Osteocyte (in vitro differentiated cells): ENCODE data around the gene TRPC1. TPM values are rescaled to one million over a fixed set of nuclear protein-coding genes. Genes with fewer than 3 reads are reported as not detected.
"Not testable (repeated sequence)": the region's sequence is repeated elsewhere in the genome, so short reads cannot be mapped to it uniquely, and the experiment has no call there.

Experiments used
- DNase-seq: peaks from one replicate; pipeline ENCODE4 v3.0.0; 2021; ENCODE audit warnings: mixed read lengths; ENCODE audit not compliant: unreplicated experiment; ENCODE audit errors: extremely low spot score
- H3K27ac Mint-ChIP-seq: one replicate; pipeline ENCODE4 v1.8.0; 2021; ENCODE audit warnings: mild to moderate bottlenecking, mixed read lengths; ENCODE audit not compliant: unreplicated experiment
- H3K27me3 Mint-ChIP-seq: one replicate; pipeline ENCODE4 v1.8.0; 2021; ENCODE audit warnings: mixed read lengths; ENCODE audit not compliant: unreplicated experiment
- H3K36me3 Mint-ChIP-seq: one replicate; pipeline ENCODE4 v1.8.0; 2021; ENCODE audit warnings: mixed read lengths; ENCODE audit not compliant: unreplicated experiment
- H3K4me1 Mint-ChIP-seq: one replicate; pipeline ENCODE4 v1.8.0; 2021; ENCODE audit warnings: mixed read lengths; ENCODE audit not compliant: unreplicated experiment
- H3K4me3 Mint-ChIP-seq: one replicate; pipeline ENCODE4 v1.8.0; 2021; ENCODE audit warnings: mild to moderate bottlenecking, moderate library complexity, mixed read lengths; ENCODE audit not compliant: unreplicated experiment
- H3K9me3 Mint-ChIP-seq: one replicate; pipeline ENCODE4 v1.8.0; 2021; ENCODE audit warnings: mixed read lengths; ENCODE audit not compliant: unreplicated experiment
- CTCF ChIP-seq: fragments of 200-600 bp; sonication (generic); IDR thresholded peaks from 2 replicates; pipeline ENCODE4 v1.5.0; 2021; ENCODE audit warnings: antibody characterized with exemption, mild to moderate bottlenecking, moderate library complexity
- total RNA-seq: library from RNA; stranded (reverse); gene quantifications from 2 replicates; pipeline ENCODE4 v1.2.1, GENCODE V29; 2021

TRPC1 gene
- total RNA-seq, 1 donor from 2014 or later: 18.6 TPM

GRCh38 chr3:142709207-142709606, 14.6 kb upstream of the TRPC1 start:
- DNase-seq: no peak
- Mint-ChIP-seq H3K27ac (no peak overlapping the region), H3K4me3 (no peak overlapping the region), H3K4me1 (no peaks in the 10 kb centered on the region), H3K27me3 (no peaks in the 10 kb centered on the region), H3K36me3 (no peaks in the 10 kb centered on the region), H3K9me3 (no peaks in the 10 kb centered on the region)
- no peak for TF ChIP-seq CTCF

- not testable (repeated sequence) for H3K4me1 Mint-ChIP-seq, H3K27me3 Mint-ChIP-seq
Observed at GRCh38 chr3:142714882-142715281, 9.0 kb upstream of the TRPC1 start.

GRCh38 chr3:142716102-142716501, 7.7 kb upstream of the TRPC1 start:
- H3K36me3 Mint-ChIP-seq: no peaks in the 10 kb centered on the region
- no peaks in the 10 kb centered on the region for H3K9me3 Mint-ChIP-seq
- no peak for TF ChIP-seq CTCF
- no peak for DNase-seq
- no peak overlapping the region for H3K4me3 Mint-ChIP-seq
- no peaks in the 10 kb centered on the region for H3K4me1 Mint-ChIP-seq
- no peak overlapping the region for H3K27ac Mint-ChIP-seq
- peaks cover 6% of the 10 kb centered on the region for H3K27me3 Mint-ChIP-seq

More at GRCh38 chr3:142714882-142715281, 9.0 kb upstream of the TRPC1 start:
- not testable (repeated sequence) for H3K9me3 Mint-ChIP-seq, H3K4me3 Mint-ChIP-seq, DNase-seq, H3K27ac Mint-ChIP-seq, H3K36me3 Mint-ChIP-seq

- Mint-ChIP-seq H3K36me3 (no peaks in the 10 kb centered on the region), H3K27me3 (peaks cover 6% of the 10 kb centered on the region), H3K4me1 (peaks cover 20% of the 10 kb centered on the region), H3K4me3 (peak overlapping the region; percentile 82), H3K9me3 (peaks cover 10% of the 10 kb centered on the region), H3K27ac (peak overlapping the region; percentile 23)
- no peak for TF ChIP-seq CTCF
- no peak for DNase-seq
Observed at GRCh38 chr3:142723665-142723967, 218 bp upstream of the TRPC1 start.

GRCh38 chr3:142724682-142725356, 985 bp downstream of the TRPC1 start:
- Mint-ChIP-seq H3K4me3 (peak overlapping the region; percentile 94), H3K27ac (peak overlapping the region; percentile 87), H3K27me3 (peaks cover 3% of the 10 kb centered on the region), H3K9me3 (peaks cover 10% of the 10 kb centered on the region), H3K4me1 (peaks cover 20% of the 10 kb centered on the region), H3K36me3 (no peaks in the 10 kb centered on the region)
- DNase-seq: peak; percentile 86
- no peak for TF ChIP-seq CTCF

GRCh38 chr3:142725357-142725739, 1.5 kb downstream of the TRPC1 start:
- peak overlapping the region; percentile 94 for H3K4me3 Mint-ChIP-seq
- H3K27ac Mint-ChIP-seq: peak overlapping the region; percentile 87
- peaks cover 3% of the 10 kb centered on the region for H3K27me3 Mint-ChIP-seq
- H3K4me1 Mint-ChIP-seq: peaks cover 20% of the 10 kb centered on the region
- no peak for DNase-seq
- peaks cover 10% of the 10 kb centered on the region for H3K9me3 Mint-ChIP-seq
- TF ChIP-seq CTCF: no peak
- no peaks in the 10 kb centered on the region for H3K36me3 Mint-ChIP-seq
